DMS114 treated with DMSO at 0.1 percent for 48 hours (cell line): Measurements from ENCODE around the gene P2RX6.
"Not testable (repeated sequence)": the region's sequence is repeated elsewhere in the genome, so short reads cannot be mapped to it uniquely, and the experiment has no call there.

Experiments used
- DNase-seq: peaks from one replicate; lab custom pipeline; 2025; ENCODE audit not compliant: unreplicated experiment; lab: John Stamatoyannopoulos, UW

Gene P2RX6

DNA sequence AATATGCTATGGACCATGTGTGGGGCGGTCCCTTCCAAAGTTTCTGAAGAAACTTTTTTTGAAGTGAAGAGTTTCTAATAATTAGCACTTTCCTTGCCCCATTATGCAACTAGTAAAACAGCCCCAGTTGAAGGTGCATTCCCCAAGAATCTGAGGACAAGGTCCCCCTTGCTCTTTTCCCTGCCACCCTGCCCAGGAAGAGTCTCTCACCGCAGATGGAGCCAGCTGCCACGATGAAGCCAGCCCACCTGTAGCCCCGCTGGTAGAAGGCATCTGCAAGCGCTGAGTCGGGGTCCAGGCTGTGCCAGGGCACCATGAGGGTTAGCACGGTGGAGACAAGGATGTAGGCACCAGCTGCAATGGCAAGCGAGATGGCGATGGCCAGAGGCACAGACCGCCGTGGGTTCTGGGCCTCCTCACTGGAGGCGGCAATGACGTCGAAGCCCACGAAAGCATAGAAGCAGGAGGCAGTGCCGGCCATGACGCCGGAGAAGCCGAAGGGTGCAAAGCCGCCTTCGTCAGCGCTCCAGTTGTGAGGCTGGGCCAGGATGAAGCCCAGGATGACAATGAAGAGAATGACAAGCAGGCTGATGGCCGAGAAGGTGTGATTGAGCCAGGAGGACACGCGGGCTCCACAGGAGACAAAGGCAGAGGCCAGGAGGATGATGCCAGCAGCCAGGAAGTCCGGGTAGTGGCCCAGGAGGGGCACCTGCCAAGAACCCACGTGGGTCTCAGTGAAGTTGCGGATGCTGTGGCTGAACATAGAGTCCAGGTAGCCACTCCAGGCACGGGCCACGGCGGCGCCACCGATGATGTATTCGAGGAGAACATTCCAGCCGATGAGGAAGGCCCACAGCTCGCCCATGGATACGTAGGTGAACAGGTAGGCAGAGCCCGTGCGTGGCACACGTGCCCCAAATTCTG lies 15.9 kb downstream of the P2RX6 start:
- no peak for DNase-seq

GRCh38 chr22:21031545-21032036 lies 16.6 kb downstream of the P2RX6 start:
- DNase-seq, result no peak

DNA sequence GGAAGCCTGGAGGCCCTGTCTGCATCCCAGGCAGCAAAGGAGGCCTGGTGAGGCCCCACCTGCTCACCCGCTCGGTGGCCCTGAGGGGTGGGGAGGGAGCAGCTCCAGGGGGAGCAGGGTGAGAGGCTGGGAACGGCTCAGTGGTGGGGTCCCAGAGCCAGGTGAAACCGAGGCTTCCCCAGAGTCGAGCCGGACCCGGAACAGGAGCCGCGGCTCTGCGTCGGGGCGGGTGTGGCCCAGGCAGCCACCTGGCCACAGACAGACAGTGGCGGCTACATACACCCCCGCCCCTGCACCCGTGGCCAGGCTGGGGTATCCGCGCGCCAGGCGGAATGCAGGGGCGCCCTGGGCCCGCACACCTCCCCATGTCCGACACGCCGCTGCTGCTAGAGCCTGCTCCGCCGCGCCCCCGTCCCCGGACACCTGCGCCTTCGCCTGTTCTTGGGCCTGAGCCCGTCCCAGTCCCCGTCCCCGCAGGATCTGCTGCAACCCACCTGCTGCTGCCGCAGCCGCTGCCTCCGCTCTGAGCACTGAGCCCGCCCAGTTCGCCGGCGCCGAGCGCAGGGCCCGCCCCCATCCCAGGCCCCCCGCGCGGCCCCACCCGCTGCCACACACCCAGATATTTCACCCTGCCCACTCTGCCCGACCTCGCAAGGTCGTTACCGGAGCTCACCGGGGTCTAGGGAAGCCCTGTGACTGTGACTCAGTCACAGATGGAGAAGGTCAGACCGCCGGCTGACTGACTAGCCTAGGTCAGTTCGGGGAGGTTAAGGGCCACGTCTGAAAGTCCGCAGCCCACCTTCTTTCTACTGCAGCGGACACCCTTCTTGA lies 17.3 kb downstream of the P2RX6 start, which contains the start of gene SLC7A4:
TSS of gene SLC7A4 (minus strand) at position 525 of the 831 bp plus-strand sequence. CDS start 749 bp downstream, outside the sequence.
- DNase-seq, result no peak

GRCh38 chr22:21032868-21033688 lies 18.1 kb downstream of the P2RX6 start:
- no peak for DNase-seq

DNA sequence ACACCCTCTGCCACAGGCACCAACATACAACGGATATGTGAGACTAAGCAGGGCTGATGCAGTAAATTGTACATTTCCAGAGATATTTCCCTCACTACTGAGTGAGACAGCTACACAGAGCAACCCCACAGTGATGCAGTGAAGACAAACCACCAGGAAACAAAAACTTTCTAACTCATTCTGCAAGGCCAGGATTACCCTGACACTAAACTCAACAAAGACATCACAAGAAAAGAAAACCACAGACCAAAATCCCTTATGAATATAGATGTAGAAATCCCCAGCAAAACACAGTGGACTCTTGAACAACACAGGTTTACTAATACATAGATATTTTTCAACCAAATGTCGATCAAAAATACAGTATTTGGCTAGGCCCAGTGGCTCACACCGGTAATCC lies 18.9 kb downstream of the P2RX6 start:
- DNase-seq, result no peak

DNA sequence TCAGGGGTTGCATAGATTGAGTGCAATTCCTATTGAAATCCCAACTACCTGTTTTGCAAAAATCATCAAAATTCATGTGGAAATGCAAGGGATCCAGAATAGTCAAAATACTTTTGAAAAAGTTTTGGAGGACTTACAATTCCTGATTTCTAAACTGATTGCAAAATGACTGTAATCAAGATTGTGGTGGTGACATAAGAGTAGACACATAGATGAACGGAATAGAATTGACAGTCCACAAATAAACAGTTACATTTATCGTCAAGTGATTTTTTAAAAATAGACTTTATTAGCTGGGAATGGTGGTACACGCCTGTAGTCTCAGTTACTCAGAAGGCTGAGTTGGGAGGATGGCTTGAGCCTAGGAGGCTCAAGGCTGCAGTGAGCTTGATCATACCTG lies 20.0 kb downstream of the P2RX6 start:
- DNase-seq, result no peak

DNA sequence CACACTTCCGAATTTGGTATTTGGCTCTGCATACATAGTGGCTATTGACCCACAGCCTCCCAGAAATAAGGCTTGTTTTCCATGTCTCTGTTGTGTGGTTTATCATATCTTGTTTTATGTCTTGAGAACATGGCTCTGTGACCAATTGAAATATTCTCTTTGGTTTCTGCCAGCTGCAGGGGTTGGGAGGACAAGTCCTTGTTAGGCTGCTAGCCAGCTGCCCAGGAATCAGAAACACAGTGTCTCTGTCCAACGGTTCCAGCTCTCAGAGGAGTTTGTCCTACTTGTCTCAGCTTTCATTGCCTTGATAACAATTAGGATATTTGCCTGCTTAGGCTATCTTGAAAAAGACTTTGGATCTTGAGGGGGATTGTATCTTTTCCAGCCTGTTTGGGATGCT lies 23.4 kb downstream of the P2RX6 start:
- DNase-seq, result no peak

DNA sequence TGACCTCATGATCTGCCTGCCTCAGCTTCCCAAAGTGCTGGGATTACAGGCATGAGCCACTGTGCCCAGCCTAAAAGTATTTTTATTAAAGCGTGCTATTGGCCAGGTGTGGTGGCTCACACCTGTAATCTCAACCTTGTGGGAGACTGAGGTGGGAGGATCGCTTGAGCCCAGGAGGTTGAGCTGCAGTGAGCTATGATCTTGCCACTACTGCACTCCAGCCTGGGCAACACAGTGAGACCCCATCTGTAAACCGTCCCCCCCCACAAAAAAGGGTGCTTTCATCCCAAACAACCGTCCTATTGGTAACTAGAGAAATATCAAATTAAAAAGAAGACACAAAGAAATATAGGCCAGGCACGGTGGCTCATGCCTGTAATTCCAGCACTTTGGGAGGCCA lies 24.2 kb downstream of the P2RX6 start:
- not testable (repeated sequence) for DNase-seq

- DNase-seq, result no peak
Measured at GRCh38 chr22:21041937-21042336, 27.0 kb downstream of the P2RX6 start.

DNA sequence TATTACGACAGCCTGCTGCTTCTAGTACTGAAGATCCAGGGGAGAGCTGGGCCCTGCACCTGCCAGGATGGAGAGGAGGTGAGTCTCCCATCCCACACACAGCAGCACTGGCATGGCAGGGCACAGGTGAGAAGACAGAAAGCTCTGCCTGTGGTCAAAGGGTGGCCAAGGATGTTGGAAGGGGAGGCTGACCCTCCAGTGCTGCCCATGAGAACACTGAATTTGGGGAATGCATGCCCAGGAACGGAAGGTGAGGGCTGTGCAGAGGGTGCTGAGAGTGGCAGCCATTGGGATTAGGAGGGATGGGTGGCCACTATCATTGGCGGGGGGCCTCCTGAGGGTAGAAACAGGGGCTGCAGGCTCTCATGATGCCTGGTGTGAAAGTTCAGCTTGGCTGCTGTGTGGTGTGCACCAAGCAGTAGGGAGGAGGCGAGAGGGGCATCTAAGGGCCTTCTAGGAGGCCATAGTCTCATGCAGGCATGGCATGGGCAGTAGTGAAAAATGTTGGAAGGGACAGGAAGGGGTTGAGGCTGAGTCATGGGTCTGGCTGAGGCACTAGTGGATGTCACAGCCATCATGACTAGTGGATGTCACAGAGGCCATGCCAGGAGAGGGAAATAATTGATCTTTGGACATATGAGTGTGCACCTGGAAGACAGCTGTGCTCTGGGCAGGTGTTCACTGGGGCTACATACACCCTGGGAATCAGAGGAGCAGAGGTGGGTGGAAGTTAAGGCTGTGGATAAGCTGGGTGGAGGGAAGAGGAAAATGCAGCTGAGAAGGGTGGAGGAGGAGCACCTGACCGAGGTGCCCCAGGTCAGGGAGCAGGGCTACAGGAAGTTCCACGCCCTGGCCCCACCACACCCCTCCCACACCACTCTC lies 28.3 kb downstream of the P2RX6 start:
- no peak for DNase-seq

DNA sequence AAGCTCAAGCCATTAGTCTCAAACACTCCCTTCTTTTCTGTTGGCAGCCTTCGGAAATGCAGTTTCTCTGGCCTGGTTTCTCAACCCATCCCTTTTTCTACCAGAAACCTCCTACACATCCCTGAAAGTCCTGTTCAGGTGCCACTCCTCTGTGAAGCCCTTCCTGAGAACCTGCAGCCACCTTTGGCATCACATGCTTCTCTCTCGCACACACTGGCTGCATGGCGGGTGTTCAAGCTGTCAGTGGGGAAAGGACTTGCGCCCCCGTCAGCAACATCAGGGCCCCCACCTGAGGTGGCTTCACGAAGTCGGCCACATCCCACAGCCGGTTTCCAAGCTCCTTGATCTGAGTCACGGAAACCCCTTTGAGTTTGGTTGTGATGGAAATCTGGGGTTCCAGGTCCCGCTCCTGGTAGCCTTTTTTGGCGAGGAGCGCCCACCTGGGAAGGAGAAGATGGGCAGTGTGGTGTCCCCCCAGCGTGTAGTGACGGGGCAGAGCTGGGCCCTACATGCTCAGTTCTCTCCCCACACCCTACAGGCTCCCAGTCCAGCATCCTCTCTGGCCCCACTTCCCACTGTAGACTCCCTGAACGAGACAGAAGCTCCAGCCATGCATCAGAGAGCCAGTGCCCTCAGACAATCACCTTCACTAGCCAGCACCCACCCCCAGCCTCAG lies 29.0 kb downstream of the P2RX6 start:
- DNase-seq, result no peak

- no peak for DNase-seq
Measured at GRCh38 chr22:21044931-21045584, 30.1 kb downstream of the P2RX6 start.

GRCh38 chr22:21045585-21046294 lies 30.8 kb downstream of the P2RX6 start, which contains the start of gene LRRC74B:
Gene LRRC74B, plus strand, starts transcription at chr22:21045946. Its CDS starts 41 bp downstream, at chr22:21045987.
- DNase-seq, result peak; percentile 70

GRCh38 chr22:21047035-21047661 lies 32.2 kb downstream of the P2RX6 start:
- no peak for DNase-seq

- DNase-seq, result no peak
Measured at GRCh38 chr22:21047730-21048129, 32.8 kb downstream of the P2RX6 start.

DNA sequence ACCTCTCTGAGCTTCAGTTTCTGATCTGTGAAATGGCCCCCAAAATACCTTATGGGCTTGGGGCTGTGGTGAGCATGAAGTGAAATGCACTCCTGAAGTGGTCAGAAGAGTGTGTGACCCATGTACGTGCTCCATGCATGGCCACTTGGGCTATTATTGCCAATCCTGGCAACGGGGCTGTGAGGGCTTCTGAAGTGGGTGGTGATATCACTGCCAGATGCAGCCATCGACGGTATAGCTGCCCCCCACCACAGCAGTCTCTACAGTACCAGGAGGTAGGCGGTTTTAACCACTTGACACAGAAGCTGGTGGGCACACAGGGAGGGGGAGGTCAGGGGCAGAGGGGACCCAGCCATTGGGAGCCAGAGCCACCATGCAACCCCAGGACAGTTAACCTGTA lies 33.5 kb downstream of the P2RX6 start:
- DNase-seq, result not testable (repeated sequence)

DNA sequence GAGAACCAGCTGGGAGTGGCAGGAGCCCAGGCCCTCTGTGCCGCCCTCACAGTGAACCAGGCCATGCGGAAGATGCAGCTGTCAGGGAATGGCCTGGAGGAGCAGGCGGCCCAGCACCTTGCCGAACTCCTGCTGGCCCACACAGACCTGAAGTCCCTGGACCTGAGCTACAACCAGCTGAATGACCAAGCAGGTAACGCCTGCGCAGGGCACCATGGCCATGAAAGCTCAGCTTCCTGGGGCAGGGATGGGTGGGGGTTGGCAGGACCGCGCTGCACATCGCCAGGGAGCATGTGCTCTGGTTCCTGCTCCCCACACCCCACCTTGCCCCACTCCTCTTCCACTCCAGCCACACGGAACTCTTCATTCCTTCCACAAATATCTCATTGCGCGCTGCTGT lies 34.0 kb downstream of the P2RX6 start:
- DNase-seq, result not testable (repeated sequence)
